ENCODE measurements around the gene METTL18. TPM values are rescaled to one million over a fixed set of nuclear protein-coding genes. Genes with fewer than 3 reads are reported as not detected.

METTL18 gene
- 7.3 and 7.4 TPM in 2 replicates for total RNA-seq (2014; rRNA removed)
- Bru-seq, nascent RNA, result percentile 92 among the genes with signal in this experiment
- percentile 98 among the genes with signal in this experiment for BruChase-seq, experiment 1, labeled RNA remaining after a 6-hour chase
- BruChase-seq, experiment 2, labeled RNA remaining after a 2-hour chase, result percentile 98 among the genes with signal in this experiment
- long read RNA-seq, partial matches to known transcripts, result 0 of 11 reads
- long read RNA-seq, other reads (novel, unspliced or antisense), result 6 of 11 reads

DNA sequence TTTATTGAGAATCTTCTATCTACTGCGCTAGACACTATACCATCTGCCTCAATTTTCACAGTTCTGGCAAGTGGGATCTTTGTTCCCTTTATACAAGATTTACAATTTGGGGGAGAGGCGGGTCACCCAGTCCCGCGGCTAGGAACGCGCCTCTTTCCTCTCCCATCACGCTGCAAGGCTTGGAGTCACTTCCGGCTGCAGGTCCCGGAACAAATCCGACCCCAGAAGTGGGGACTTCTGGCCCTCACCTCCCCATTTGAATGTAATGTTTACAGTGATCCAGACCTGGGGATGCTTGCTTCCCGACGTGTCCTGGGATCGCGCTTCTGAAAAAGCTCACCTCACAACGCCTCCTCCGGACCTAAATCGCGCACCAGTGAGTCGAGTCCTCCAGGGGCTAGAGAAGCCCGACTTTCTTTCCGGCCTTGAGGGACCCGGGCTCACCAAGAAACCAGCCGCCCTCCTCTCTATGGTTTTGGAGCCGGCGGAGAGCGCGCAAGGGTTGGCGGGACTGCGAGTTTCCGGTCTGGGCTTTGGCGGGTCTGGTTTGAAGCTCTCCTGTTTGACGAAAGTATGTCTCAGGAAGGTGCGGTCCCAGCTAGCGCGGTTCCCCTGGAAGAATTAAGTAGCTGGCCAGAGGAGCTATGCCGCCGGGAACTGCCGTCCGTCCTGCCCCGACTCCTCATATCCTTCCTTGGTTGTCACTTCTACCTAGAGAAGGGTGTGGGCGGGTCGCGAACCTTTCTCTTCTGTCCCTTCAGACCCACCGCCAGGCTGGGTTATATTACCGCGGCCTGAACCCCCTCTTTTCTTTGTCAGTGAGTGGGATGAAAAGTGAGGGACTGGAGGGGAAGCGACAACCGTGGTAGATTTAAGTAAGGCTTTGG, at the start of gene METTL18:
TSS of gene METTL18 (minus strand) at position 378 of the 887 bp plus-strand sequence. CDS start 1,212 bp downstream, outside the sequence.
- H3K27me3 ChIP-seq (ENCODE audit: low read length), result no peaks in the 10 kb centered on the region
- H3K36me3 ChIP-seq (ENCODE audit: low read depth, low read length), result peaks cover 6% of the 10 kb centered on the region; the same call in 1 of the 2 replicates
- no peaks in the 10 kb centered on the region for H3K9me2 ChIP-seq (replicated peaks; ENCODE audit: low read length)
- no peaks in the 10 kb centered on the region for H3K9me3 ChIP-seq (ENCODE audit: low read length)
- peak within 1 kb of the TSS; percentile 90 for H3K9ac ChIP-seq (ENCODE audit: low read length)
- peak; percentile 98 for DNase-seq
- BruUV-seq (replicated peaks), result TSS peak; percentile 88
- TF ChIP-seq, protein P1, sequence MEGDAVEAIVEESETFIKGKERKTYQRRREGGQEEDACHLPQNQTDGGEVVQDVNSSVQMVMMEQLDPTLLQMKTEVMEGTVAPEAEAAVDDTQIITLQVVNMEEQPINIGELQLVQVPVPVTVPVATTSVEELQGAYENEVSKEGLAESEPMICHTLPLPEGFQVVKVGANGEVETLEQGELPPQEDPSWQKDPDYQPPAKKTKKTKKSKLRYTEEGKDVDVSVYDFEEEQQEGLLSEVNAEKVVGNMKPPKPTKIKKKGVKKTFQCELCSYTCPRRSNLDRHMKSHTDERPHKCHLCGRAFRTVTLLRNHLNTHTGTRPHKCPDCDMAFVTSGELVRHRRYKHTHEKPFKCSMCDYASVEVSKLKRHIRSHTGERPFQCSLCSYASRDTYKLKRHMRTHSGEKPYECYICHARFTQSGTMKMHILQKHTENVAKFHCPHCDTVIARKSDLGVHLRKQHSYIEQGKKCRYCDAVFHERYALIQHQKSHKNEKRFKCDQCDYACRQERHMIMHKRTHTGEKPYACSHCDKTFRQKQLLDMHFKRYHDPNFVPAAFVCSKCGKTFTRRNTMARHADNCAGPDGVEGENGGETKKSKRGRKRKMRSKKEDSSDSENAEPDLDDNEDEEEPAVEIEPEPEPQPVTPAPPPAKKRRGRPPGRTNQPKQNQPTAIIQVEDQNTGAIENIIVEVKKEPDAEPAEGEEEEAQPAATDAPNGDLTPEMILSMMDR (conservative IDR thresholded peaks at IDR 0.05; ENCODE audit: low read depth, low read length), result no peak
- TF ChIP-seq EZH2 (IDR thresholded peaks at IDR 0.05; ENCODE audit: low read length, unreplicated experiment), result no peak
- TF ChIP-seq EZH2phosphoT487 (IDR thresholded peaks at IDR 0.05; ENCODE audit: borderline replicate concordance, low read length), result no peak
- peak within 1 kb of the TSS; percentile 86 for H3K4me2 ChIP-seq (ENCODE audit: low read length)
- no peaks in the 10 kb centered on the region for H4K20me1 ChIP-seq (ENCODE audit: low read length)
- ATAC-seq, result peak; percentile 98
- no peaks in the 10 kb centered on the region for H3F3A ChIP-seq (ENCODE audit: low read length, unreplicated experiment)
- peak within 1 kb of the TSS; percentile 75 for H3K27ac ChIP-seq (ENCODE audit: low read length)
- H3K4me1 ChIP-seq (ENCODE audit: insufficient read depth, low read length), result peaks cover 33% of the 10 kb centered on the region
- peaks cover 60% of the 10 kb centered on the region for H3K79me2 ChIP-seq (ENCODE audit: low read length)
- ChIA-PET POLR2A (ENCODE audit: unreplicated experiment) (interaction anchor here (0.6 kb wide), 2 partner anchors 92 to 312 kb away, joined by 4 to 6 read pairs; no protein-coding TSS in a partner anchor), CTCF (interaction anchor here (1.2 kb wide), 1 partner anchor 83 kb away, joined by 5 read pairs; no protein-coding TSS in a partner anchor)
- peak within 1 kb of the TSS; percentile 92 for H2AFZ ChIP-seq (ENCODE audit: low read length)
- intact Hi-C loops (cut with micrococcal nuclease), result loop anchor here (5.0 to 10.0 kb wide), 2 partner anchors 98 to 310 kb away; partner anchors contain the start of genes SCYL3 and SLC19A2
- H3K4me3 ChIP-seq (ENCODE audit: low read length), result peak within 1 kb of the TSS; percentile 83

DNA sequence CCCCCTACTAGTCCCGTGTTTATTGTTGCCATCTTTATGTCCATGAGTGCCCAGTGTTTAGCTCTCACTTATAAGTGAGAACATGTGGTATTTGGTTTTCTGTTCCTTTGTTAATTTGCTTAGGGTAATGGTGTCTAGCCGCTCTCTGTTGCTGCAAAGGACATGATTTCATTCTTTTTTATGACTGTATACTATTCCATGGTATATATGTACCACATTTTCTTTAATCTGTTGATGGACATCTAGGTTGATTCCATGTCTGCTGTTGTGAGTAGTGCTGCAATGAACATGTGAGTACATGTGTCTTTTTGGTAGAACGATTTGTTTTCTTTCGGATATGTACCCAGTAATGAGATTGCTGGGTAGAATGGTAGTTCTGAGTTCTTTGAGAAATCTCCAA, 44.2 kb upstream of the METTL18 start:
- no TSS peak for BruUV-seq (replicated peaks)
- Histone ChIP-seq H3K4me2 (ENCODE audit: low read length) (no peak overlapping the region), H4K20me1 (ENCODE audit: low read length) (no peaks in the 10 kb centered on the region), H3K9me2 (replicated peaks; ENCODE audit: low read length) (no peaks in the 10 kb centered on the region), H3K27me3 (ENCODE audit: low read length) (no peaks in the 10 kb centered on the region), H3K79me2 (ENCODE audit: low read length) (0 out of 2 replicates have a peak, but pooled peaks cover 9% of the 10 kb centered on the region), H3K9ac (ENCODE audit: low read length) (no peak overlapping the region), H3K36me3 (ENCODE audit: low read depth, low read length) (peaks cover 2% of the 10 kb centered on the region), H3K4me1 (ENCODE audit: insufficient read depth, low read length) (no peaks in the 10 kb centered on the region), H3F3A (ENCODE audit: low read length, unreplicated experiment) (no peaks in the 10 kb centered on the region), H3K27ac (ENCODE audit: low read length) (no peak overlapping the region), H3K4me3 (ENCODE audit: low read length) (no peak overlapping the region), H3K9me3 (ENCODE audit: low read length) (no peaks in the 10 kb centered on the region), H2AFZ (ENCODE audit: low read length) (no peak overlapping the region)
- ATAC-seq (no peak), DNase-seq (no peak)
- intact Hi-C loops (cut with micrococcal nuclease), result no loop called here
- ChIA-PET CTCF (no interaction called here), POLR2A (ENCODE audit: unreplicated experiment) (no interaction called here)
- TF ChIP-seq, protein P1 (conservative IDR thresholded peaks at IDR 0.05; ENCODE audit: low read depth, low read length), result no peak
- TF ChIP-seq EZH2 (IDR thresholded peaks at IDR 0.05; ENCODE audit: low read length, unreplicated experiment) (no peak), EZH2phosphoT487 (IDR thresholded peaks at IDR 0.05; ENCODE audit: borderline replicate concordance, low read length) (no peak)
